Activated CD4-positive, alpha-beta T cell treated with anti-CD3 and anti-CD28 coated beads, Interleukin-2, Interleukin-6, amounts not matched to agents 100 ng/mL and 50 ng/mL, durations not matched to agents 16 hours and 8 hours (primary cell): ENCODE data around the gene POTEF.
"Not testable (repeated sequence)": the region's sequence is repeated elsewhere in the genome, so short reads cannot be mapped to it uniquely, and the experiment has no call there.

Experiments
- DNase-seq: peaks from one replicate; pipeline ENCODE4 v3.0.0-alpha.2; 2020

POTEF gene

GRCh38 chr2:130129120-130129829, at the start of gene POTEF:
TSS of gene POTEF (minus strand) at chr2:130129222. CDS start at chr2:130120515, 8,707 bp downstream.
- not testable (repeated sequence) for DNase-seq

DNA sequence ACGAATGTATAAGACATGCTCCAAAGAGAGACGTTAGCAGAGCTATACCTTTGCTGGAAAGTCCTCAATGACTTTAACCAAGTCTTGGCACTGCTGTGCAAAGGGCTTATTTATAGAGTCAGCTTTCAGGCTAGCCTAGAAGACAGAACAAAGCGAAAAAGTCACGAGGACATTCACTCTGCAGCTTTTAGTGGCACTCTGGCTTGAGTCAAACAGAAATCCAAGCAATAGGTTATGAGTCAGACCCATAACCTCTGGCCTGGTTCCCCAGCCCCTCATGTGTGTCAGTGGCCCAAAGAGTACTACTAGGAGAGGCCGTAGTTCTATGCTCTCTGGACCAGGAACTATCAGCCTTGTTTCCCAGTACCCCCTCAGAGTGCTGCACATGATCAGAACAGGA, 45.8 kb upstream of the POTEF start:
- peak; percentile 55 for DNase-seq

- no peak for DNase-seq
These were observed 40.9 kb upstream of the POTEF start for GRCh38 chr2:130169896-130170295.

- not testable (repeated sequence) for DNase-seq
These were observed 40.1 kb upstream of the POTEF start for GRCh38 chr2:130169163-130169562.

- not testable (repeated sequence) for DNase-seq
These were observed 37.6 kb upstream of the POTEF start for GRCh38 chr2:130166611-130167010.

- no peak for DNase-seq
These were observed 36.4 kb upstream of the POTEF start for GRCh38 chr2:130165293-130166016.

- DNase-seq, result no peak
These were observed 33.9 kb upstream of the POTEF start for GRCh38 chr2:130162968-130163367.

DNA sequence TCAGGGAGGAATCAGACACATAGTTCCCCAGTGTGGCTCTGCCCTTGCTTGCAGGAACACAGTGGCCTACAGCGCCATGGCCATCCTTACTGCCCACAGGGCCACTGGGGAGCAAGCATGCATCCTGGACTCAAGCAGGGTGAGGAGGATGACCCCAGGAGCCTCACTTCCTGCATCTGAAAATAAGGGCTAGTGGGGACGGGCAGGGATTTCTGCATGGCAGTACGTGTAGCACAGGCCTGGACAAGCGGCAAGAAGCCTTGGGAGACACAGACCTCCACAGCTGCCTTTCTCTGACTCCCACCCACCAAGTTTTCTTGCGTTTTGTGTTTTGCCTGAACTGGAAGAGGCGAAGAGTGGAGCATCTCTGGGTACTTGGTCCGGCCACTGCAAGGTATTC, 33.5 kb upstream of the POTEF start:
- not testable (repeated sequence) for DNase-seq

DNA sequence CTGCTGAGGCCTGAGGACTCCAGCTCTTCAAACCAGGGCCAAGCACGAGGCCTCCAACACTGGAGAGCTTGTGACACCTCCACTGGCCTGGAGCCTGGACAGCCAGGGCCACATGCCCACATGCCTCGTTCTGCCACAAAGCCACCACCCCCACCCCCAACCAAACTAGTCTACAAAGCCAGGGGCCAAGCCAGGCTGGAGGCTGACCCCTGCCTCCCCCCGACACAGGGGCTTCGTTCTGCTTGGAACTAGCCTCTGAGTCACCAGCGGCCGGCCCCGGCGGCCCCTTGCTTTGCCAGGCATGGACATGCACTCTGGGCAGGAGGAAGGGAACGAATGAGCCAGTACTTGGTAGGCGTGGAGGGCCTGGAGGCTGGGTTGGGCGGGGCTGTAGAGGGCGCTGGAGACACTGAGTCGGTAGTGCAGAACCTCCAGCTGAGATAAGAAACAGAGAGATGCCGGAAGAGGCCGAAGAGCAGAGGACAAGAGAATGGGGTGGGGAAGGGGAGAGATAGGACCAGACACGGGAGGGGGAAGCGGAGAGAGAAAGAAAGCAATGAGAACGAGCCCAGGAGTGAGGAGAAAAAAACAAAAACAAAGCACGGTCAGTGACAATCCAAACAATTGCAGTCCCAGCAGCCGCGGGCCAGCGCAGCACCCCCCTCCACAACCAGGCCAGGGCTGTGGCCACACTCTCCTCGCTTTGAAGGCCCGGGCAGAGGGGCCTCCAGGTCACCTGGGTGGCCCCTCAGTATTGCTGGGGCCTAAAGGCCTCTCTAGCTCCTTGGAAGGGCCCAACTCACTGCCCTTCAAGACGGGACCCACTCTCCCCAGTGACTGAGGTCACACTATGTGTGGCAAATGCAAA, 32.0 kb upstream of the POTEF start:
- not testable (repeated sequence) for DNase-seq

DNA sequence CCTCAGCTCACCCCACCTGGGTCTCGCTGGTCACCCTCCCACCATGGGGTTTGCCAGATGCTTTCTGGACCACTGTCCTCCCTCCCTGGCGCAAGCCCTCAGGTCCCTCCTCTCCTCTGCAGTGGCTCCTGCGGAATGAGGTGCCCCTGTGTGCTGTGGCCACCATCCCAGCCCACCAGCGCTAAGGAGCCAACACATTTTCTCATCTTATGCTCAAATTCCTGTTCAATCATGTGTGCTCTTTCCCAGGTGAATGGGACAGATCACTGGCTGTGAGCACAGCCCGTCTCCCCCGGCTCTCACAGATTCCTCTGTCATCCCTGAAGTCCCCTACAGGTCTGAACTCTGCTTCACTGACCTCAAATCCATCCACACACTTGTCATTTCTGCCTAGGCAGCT, 31.1 kb upstream of the POTEF start:
- DNase-seq, result no peak

GRCh38 chr2:130159376-130159775, 30.4 kb upstream of the POTEF start:
- not testable (repeated sequence) for DNase-seq

DNA sequence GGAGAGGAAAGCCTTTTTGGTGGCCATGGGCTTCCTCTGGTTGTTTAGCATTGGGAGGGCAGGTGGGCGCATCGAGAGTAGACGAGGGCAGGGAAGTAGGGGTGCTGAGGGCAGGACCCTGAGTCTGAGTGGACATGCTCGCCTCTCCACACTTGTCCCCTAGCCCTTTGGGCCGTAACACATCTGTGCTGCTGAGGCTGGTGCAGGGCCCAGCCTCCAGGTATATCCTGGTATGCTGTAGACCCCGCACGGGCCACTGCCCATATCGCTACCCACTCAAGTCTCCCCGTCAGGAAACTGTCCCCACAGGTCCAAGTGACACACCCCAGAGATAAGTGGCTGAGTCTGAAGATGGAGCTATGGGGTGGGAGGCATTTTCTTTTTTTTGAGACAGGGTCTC, 29.6 kb upstream of the POTEF start:
- DNase-seq, result no peak

DNA sequence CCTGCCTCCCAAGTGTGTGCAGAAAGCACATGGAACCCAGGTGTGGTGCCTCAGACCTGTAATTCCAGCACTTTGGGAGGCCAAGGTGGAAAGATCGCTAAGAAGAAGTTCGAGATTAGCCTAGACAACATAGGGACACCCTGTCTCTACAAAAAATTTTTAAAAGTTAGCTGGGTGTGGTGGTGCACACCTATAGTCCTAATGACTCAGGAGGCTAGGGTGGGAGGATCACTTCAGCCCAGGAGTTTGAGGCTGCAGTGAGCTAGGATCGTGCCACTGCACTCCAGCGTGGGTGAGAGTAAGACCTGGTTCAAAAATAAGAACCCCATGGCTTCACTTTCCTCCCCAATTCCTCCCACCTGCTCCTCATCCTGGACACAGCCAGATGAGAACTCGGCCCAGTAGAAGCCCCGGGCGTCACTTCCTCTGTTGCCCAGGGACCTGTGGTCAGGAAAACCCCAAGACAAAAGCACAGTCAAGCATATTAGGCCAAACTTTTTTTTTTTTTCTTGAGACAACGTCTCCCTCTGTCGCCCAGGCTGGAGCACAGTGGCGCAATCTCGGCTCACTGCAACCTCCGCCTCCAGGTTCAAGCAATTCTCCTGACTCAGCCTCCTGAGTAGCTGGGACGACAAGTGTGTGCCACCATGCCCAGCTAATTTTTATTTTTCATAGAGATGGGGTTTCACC, 28.9 kb upstream of the POTEF start:
- peak; percentile 41 for DNase-seq

GRCh38 chr2:130157354-130157753, 28.3 kb upstream of the POTEF start:
- DNase-seq, result not testable (repeated sequence)

- DNase-seq, result no peak
These were observed 27.6 kb upstream of the POTEF start for GRCh38 chr2:130156624-130157004.

DNA sequence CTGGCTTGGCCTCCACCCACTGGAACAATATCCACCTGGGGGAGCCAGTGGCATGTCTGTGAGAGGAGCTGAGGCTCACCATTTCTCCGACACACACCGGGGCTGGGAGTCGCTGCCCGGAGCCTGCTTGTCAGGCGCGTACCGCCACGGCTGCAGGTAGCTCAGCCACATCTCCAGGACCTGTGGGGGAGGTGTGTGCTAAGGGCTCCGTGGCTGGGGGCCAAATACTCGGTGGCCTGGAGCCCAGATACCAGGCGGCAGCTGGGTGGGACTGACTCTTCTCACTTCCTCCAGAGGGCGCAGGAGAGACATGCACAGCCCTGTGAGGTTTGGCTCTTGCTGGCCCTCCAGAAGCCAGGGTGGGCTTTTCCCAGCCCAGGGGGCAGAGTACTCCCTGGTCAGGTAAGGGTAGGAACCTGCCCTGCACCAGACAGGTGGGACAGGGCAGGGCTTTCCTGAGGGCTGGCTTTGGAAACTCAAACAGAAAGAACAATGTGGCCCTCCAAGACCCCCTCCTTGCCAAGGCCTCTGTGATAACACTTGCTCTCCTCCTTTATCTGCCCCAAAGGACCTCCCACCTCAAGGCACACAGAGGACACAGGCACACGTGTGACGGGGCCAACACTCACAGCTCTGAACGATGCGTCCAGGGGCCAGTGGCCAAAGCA, 27.1 kb upstream of the POTEF start:
- peak; percentile 40 for DNase-seq

- no peak for DNase-seq
These were observed 26.0 kb upstream of the POTEF start for GRCh38 chr2:130154773-130155765.

DNA sequence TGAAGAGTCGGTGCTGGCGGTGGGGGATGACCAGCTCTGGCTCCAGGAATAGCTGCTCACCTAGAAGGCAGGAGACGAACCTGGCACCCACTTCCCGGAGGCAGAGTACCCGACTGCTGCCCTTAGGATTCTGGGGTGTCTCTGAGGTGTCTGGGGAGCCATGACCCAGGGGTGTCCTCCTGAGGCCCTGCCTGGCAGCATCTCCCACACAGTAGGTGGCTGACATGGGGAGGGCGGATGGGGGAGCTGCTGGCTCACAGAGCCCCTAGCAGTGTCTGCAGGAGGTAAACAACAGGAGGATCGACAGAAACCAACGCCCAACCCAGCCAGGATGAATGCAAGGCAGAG, 25.4 kb upstream of the POTEF start:
- DNase-seq, result not testable (repeated sequence)

- not testable (repeated sequence) for DNase-seq
These were observed 24.9 kb upstream of the POTEF start for GRCh38 chr2:130153721-130154422.
